ENCODE results near the gene NAT8.

GRCh38 chr2:73638429-73638828, 3.8 kb downstream of the NAT8 start:
- TF ChIP-seq, protein P1, sequence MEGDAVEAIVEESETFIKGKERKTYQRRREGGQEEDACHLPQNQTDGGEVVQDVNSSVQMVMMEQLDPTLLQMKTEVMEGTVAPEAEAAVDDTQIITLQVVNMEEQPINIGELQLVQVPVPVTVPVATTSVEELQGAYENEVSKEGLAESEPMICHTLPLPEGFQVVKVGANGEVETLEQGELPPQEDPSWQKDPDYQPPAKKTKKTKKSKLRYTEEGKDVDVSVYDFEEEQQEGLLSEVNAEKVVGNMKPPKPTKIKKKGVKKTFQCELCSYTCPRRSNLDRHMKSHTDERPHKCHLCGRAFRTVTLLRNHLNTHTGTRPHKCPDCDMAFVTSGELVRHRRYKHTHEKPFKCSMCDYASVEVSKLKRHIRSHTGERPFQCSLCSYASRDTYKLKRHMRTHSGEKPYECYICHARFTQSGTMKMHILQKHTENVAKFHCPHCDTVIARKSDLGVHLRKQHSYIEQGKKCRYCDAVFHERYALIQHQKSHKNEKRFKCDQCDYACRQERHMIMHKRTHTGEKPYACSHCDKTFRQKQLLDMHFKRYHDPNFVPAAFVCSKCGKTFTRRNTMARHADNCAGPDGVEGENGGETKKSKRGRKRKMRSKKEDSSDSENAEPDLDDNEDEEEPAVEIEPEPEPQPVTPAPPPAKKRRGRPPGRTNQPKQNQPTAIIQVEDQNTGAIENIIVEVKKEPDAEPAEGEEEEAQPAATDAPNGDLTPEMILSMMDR (IDR thresholded peaks at IDR 0.05; ENCODE audit: low read length) = no peak
- TF ChIP-seq EZH2phosphoT487 (IDR thresholded peaks at IDR 0.05; ENCODE audit: low read length) = no peak

Measured in MM.1S (cell line).